Fibroblast of pulmonary artery (primary cell): ENCODE measurements around the gene B9D1.
A peak's percentile ranks its signal among the peaks of the same experiment; 100 is the strongest.

Experiments
- DNase-seq: peaks from one replicate; pipeline ENCODE4 v3.0.0-alpha.2; 2010; ENCODE audit warnings: low read depth
- H3K4me3 ChIP-seq: replicated peaks from 2 replicates; pipeline ENCODE4 v1.5.1; 2011; ENCODE audit warnings: low read depth, mild to moderate bottlenecking, control low read depth, low read length, moderate library complexity
- CTCF ChIP-seq: IDR thresholded peaks from 2 replicates; pipeline ENCODE4 v1.5.1; 2011; ENCODE audit warnings: mild to moderate bottlenecking, control low read depth, low read length, inconsistent platforms; ENCODE audit errors: missing control alignments

B9D1 gene

GRCh38 chr17:19380481-19381301 lies 18.2 kb upstream of the B9D1 start:
- no peak for DNase-seq
- no peak for TF ChIP-seq CTCF
- no peak overlapping the region for H3K4me3 ChIP-seq

- H3K4me3 ChIP-seq = peak overlapping the region; percentile 74
- TF ChIP-seq CTCF = no peak
- DNase-seq = no peak
These were observed 17.0 kb upstream of the B9D1 start for GRCh38 chr17:19379361-19380065.

GRCh38 chr17:19378416-19379360 lies 16.2 kb upstream of the B9D1 start, which contains the start of gene MAPK7:
MAPK7 (plus strand) TSS chr17:19378498; CDS start chr17:19378901, 403 bp downstream.
- DNase-seq = no peak
- H3K4me3 ChIP-seq = peak within 1 kb of the TSS; percentile 74
- TF ChIP-seq CTCF = no peak

GRCh38 chr17:19377602-19378415 lies 15.3 kb upstream of the B9D1 start:
- DNase-seq = peak; percentile 99
- no peak for TF ChIP-seq CTCF
- peak overlapping the region; percentile 74 for H3K4me3 ChIP-seq

- TF ChIP-seq CTCF = no peak
- DNase-seq = no peak
- H3K4me3 ChIP-seq = peak overlapping the region; percentile 74
These were observed 14.3 kb upstream of the B9D1 start for GRCh38 chr17:19376811-19377210.

GRCh38 chr17:19375732-19376131 lies 13.2 kb upstream of the B9D1 start:
- no peak for DNase-seq
- no peak for TF ChIP-seq CTCF
- H3K4me3 ChIP-seq = no peak overlapping the region
